ENCODE measurements around the gene SUPT7L.

GRCh38 chr2:27709960-27710575, 46.7 kb upstream of the SUPT7L start:
- TF ChIP-seq CTCF (IDR thresholded peaks at IDR 0.05): no peak
- TF ChIP-seq ZFX (IDR thresholded peaks at IDR 0.05; ENCODE audit: borderline replicate concordance): no peak
